ENCODE data around the gene CALHM2. TPM values are rescaled to one million over a fixed set of nuclear protein-coding genes. Genes with fewer than 3 reads are reported as not detected.

CALHM2 gene
- total and polyA plus RNA-seq, 9 donors = 42.1 to 105 (median 55.3) TPM

DNA sequence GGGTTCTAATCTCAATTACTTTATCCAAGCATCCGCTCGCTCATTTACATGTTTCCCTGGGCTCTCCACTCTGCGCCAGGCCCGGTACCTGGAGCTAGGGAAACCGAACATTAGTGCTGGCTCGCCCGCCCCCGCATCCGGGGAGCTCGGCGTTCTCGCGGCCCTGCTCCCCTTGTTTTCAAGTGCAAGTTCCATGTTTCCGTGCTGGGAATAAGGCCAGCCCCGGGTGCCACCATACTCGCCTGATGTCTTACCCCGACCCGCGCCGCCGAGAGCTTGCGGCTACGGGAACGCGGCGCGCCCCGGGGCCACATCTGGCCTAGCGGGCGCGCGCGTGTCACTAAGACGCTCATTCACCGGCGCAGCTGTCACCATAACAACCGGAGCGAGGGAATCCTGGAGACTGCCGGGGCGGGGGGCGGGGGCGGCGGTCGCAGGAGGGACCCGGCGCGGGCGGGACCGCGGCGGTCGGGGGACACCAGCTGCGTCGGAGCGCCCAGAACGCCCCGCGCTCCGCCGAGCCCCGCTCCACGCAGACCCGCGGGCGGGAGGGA, 41.3 kb upstream of the CALHM2 start, which contains the start of gene NEURL1:
Gene NEURL1 (plus strand): TSS at position 344 of the 554 bp plus-strand sequence. CDS start 683 bp downstream, outside the sequence.
- TF ChIP-seq EP300 (IDR thresholded peaks at IDR 0.05) (no peak), POLR2A (IDR thresholded peaks at IDR 0.05) (no peak)
- TF ChIP-seq, protein P1, sequence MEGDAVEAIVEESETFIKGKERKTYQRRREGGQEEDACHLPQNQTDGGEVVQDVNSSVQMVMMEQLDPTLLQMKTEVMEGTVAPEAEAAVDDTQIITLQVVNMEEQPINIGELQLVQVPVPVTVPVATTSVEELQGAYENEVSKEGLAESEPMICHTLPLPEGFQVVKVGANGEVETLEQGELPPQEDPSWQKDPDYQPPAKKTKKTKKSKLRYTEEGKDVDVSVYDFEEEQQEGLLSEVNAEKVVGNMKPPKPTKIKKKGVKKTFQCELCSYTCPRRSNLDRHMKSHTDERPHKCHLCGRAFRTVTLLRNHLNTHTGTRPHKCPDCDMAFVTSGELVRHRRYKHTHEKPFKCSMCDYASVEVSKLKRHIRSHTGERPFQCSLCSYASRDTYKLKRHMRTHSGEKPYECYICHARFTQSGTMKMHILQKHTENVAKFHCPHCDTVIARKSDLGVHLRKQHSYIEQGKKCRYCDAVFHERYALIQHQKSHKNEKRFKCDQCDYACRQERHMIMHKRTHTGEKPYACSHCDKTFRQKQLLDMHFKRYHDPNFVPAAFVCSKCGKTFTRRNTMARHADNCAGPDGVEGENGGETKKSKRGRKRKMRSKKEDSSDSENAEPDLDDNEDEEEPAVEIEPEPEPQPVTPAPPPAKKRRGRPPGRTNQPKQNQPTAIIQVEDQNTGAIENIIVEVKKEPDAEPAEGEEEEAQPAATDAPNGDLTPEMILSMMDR (IDR thresholded peaks at IDR 0.05) = no peak
- H3K27ac ChIP-seq = peak within 1 kb of the TSS; percentile 6 to 62
- no peaks in the 10 kb centered on the region for H3K27me3 ChIP-seq
- peak; percentile 51 to 78 (median 59) for DNase-seq
- H3K4me1 ChIP-seq (ENCODE audit: insufficient read depth) = peaks cover 14% of the 10 kb centered on the region
- intact Hi-C loops (cut with DNase I) = loop anchor here in 1 of 4 donors (10.0 kb wide), 1 partner anchor 191 kb away; no protein-coding TSS in a partner anchor
- no peaks in the 10 kb centered on the region for H3K9me3 ChIP-seq
- 2% methylated on average over 17 to 65 of the region's 65 CpGs for WGBS, 3 donors
- H3K4me3 ChIP-seq = peak within 1 kb of the TSS; percentile 51
- H3K36me3 ChIP-seq = no peaks in the 10 kb centered on the region

DNA sequence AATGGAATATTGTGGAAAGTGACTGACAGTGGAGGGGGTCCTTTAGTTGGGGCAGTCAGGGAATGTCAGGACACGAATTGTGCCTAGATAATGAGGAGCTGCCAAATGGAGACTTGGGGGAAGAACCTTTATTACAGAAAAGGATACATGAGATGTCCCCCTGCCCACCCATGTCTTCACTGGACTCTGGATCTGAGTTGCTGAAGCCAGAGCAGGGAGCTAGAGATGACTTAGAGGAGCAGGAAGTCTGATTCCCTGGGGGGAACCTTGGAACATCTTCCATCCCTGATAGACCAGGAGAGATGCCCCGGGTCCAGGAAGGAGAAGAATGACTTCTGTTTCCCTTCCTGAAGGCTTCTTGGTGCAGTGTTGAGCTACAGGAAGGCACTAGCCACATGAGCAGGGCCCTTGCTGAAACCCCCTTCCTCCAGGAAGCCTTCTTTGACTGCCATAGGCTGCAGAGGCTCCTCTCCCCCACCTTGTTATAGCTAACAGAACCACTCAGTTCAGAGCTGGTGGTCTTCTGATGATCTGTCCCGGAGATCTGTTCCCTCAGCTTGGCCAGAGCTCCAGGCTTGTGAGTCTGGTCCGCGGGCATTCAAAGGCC, 40.6 kb upstream of the CALHM2 start:
- H3K36me3 ChIP-seq = no peaks in the 10 kb centered on the region
- peak overlapping the region; percentile 51 for H3K4me3 ChIP-seq
- H3K4me1 ChIP-seq (ENCODE audit: insufficient read depth) = peaks cover 14% of the 10 kb centered on the region
- H3K27me3 ChIP-seq = no peaks in the 10 kb centered on the region
- peak overlapping the region in 1 of 2 donors; percentile 6 for H3K27ac ChIP-seq
- intact Hi-C loops (cut with DNase I) = loop anchor here in 1 of 4 donors (10.0 kb wide), 1 partner anchor 192 kb away; no protein-coding TSS in a partner anchor
- TF ChIP-seq POLR2A (IDR thresholded peaks at IDR 0.05) (no peak), EP300 (IDR thresholded peaks at IDR 0.05) (no peak)
- TF ChIP-seq, protein P1 (IDR thresholded peaks at IDR 0.05) = no peak
- WGBS, 3 donors = 67 to 76% (median 72%) methylated on average over 5 of the region's 5 CpGs
- no peak for DNase-seq
- H3K9me3 ChIP-seq = no peaks in the 10 kb centered on the region

DNA sequence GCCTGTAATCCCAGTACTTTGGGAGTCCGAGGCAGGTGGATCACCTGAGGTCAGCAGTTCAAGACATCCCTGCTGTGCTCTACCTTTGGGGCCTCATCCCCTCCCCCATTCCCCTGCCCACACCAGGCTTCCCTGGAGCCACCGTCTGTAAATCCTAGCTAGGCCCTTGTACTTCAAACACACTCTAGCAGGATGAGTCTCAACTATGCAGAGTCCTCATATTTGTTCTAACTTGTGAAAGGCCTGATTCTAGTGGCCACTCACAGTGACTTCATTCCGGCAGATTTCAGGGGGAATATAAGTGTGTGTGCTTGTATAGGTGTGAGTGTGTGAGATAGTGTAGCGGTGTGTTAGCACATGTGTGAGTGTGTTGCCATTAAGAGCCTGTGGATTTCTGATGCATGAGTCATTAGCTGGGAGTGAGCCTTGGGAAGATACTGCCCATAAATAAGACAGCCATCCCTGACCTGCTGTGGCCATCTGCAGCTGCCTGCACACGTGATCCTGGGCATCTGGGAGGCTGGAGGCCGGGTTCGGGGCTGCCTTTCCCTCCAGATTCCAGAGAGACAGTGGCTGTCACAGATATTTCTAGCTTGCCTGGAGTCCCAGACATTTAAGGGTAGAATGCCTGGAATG, 39.7 kb upstream of the CALHM2 start:
- Histone ChIP-seq H3K4me3 (no peak overlapping the region), H3K27ac (peak overlapping the region in 1 of 2 donors; percentile 6), H3K9me3 (no peaks in the 10 kb centered on the region), H3K27me3 (no peaks in the 10 kb centered on the region), H3K36me3 (no peaks in the 10 kb centered on the region), H3K4me1 (ENCODE audit: insufficient read depth) (peaks cover 14% of the 10 kb centered on the region)
- WGBS, 3 donors = 24 to 46% (median 31%) methylated on average over 7 of the region's 7 CpGs
- TF ChIP-seq POLR2A (IDR thresholded peaks at IDR 0.05) (no peak), EP300 (IDR thresholded peaks at IDR 0.05) (no peak)
- TF ChIP-seq, protein P1 (IDR thresholded peaks at IDR 0.05) = no peak
- DNase-seq = peak; percentile 52 to 77 (median 65)
- intact Hi-C loops (cut with DNase I) = loop anchor here in 1 of 4 donors (10.0 kb wide), 1 partner anchor 193 kb away; no protein-coding TSS in a partner anchor

DNA sequence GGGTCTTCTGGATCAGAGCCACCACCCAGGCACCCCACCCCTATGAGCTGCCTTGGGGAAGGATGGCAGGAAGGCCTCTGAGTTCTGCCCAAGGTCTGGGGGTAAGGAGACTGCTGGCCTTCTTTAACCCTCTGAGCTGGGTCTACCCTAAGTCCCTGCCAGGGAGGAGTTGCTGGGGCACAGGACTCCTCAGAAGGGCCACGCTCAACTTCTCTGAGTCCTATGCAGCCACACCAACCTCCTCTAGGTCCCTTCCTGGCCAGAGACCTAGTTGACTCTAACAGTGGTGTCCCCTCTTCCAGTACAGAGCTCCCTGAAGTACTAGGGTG, 38.8 kb upstream of the CALHM2 start:
- Histone ChIP-seq H3K9me3 (no peaks in the 10 kb centered on the region), H3K27ac (no peak overlapping the region), H3K27me3 (no peaks in the 10 kb centered on the region), H3K36me3 (no peaks in the 10 kb centered on the region), H3K4me3 (no peak overlapping the region), H3K4me1 (ENCODE audit: insufficient read depth) (peaks cover 14% of the 10 kb centered on the region)
- no peak for DNase-seq
- TF ChIP-seq, protein P1 (IDR thresholded peaks at IDR 0.05) = no peak
- TF ChIP-seq POLR2A (IDR thresholded peaks at IDR 0.05) (no peak), EP300 (IDR thresholded peaks at IDR 0.05) (no peak)
- 98 to 100% (median 100%) methylated on average over 1 of the region's 1 CpG for WGBS, 3 donors
- intact Hi-C loops (cut with DNase I) = loop anchor here in 1 of 4 donors (10.0 kb wide), 1 partner anchor 194 kb away; no protein-coding TSS in a partner anchor
